IMR-90 (cell line): ENCODE data around the gene RSU1. TPM values are rescaled to one million over a fixed set of nuclear protein-coding genes. Genes with fewer than 3 reads are reported as not detected.

ENCODE experiments used
- ATAC-seq: fragments of 200-7000 bp; cut with Tn5 transposase; 2 replicates; pipeline ENCODE4 v1.9.1; 2020; ENCODE audit warnings: low read depth, mild to moderate bottlenecking, moderate library complexity
- BruUV-seq: library from RNA; stranded (reverse); fragments of 400-500 nt; replicated peaks from 2 replicates; lab custom pipeline; 2021; lab: Mats Ljungman, UMichigan
- CTCF ChIA-PET: fragments of 300-600 bp; formaldehyde crosslinking; extraction: SDS; loops from one replicate; lab custom pipeline; 2021; ENCODE audit warnings: antibody characterized with exemption; lab: Yijun Ruan, JAX
- POLR2A ChIA-PET: fragments of 300-600 bp; sonication (Branson Sonifier 250); formaldehyde crosslinking; loops from one replicate; lab custom pipeline; 2022; ENCODE audit warnings: antibody characterized with exemption; ENCODE audit not compliant: unreplicated experiment; lab: Charles Lee
- DNase-seq: peaks from one replicate; pipeline ENCODE4 v3.0.0; 2013
- H2AFZ ChIP-seq: replicated peaks from 2 replicates; pipeline ENCODE3; 2013; ENCODE audit warnings: low read length, mild to moderate bottlenecking; ENCODE audit not compliant: poor library complexity
- H2AK5ac ChIP-seq: 2 replicates; pipeline ENCODE4 v1.6.1; 2013; ENCODE audit warnings: low read depth, low read length, inconsistent platforms
- H2AK9ac ChIP-seq: replicated peaks from 2 replicates; pipeline ENCODE3; 2013; ENCODE audit warnings: mild to moderate bottlenecking, low read depth, low read length, moderate library complexity; ENCODE audit not compliant: poor library complexity
- H2BK120ac ChIP-seq: 2 replicates; pipeline ENCODE4 v1.6.1; 2013; ENCODE audit warnings: low read depth, low read length, inconsistent platforms
- H2BK15ac ChIP-seq: 3 replicates; pipeline ENCODE4 v1.6.1; 2013; ENCODE audit warnings: low read depth, low read length, inconsistent platforms
- H2BK20ac ChIP-seq: 2 replicates; pipeline ENCODE4 v1.6.1; 2013; ENCODE audit warnings: low read depth, mild to moderate bottlenecking, inconsistent platforms, low read length, moderate library complexity
- H2BK5ac ChIP-seq: 2 replicates; pipeline ENCODE4 v1.6.1; 2013; ENCODE audit warnings: mild to moderate bottlenecking, low read depth, low read length, inconsistent platforms; ENCODE audit not compliant: poor library complexity, severe bottlenecking
- H3K14ac ChIP-seq: replicated peaks from 2 replicates; pipeline ENCODE4 v1.6.1; 2013; ENCODE audit warnings: low read depth, low read length, inconsistent platforms
- H3K18ac ChIP-seq: 2 replicates; pipeline ENCODE4 v1.6.1; 2013; ENCODE audit warnings: low read depth, low read length, control low read depth
- H3K23ac ChIP-seq: 2 replicates; pipeline ENCODE4 v1.6.1; 2013; ENCODE audit warnings: low read depth, low read length, inconsistent platforms
- H3K27ac ChIP-seq: 2 replicates; pipeline ENCODE4 v1.5.1; 2013; ENCODE audit warnings: mild to moderate bottlenecking, control low read depth, low read length; ENCODE audit not compliant: insufficient read depth
- H3K27me3 ChIP-seq: 2 replicates; pipeline ENCODE4 v1.6.1; 2013; ENCODE audit warnings: low read length; ENCODE audit not compliant: control insufficient read depth, insufficient read depth
- H3K36me3 ChIP-seq: 2 replicates; pipeline ENCODE4 v1.6.1; 2013; ENCODE audit warnings: low read length, mixed read lengths; ENCODE audit not compliant: control insufficient read depth, insufficient read depth
- H3K4ac ChIP-seq: 2 replicates; pipeline ENCODE4 v1.6.1; 2013; ENCODE audit warnings: low read depth, low read length, inconsistent platforms
- H3K4me1 ChIP-seq: 2 replicates; pipeline ENCODE4 v1.6.1; 2013; ENCODE audit warnings: low read length, mixed read lengths; ENCODE audit not compliant: control insufficient read depth, insufficient read depth
- H3K4me2 ChIP-seq: 2 replicates; pipeline ENCODE4 v1.6.1; 2013; ENCODE audit warnings: low read depth, mild to moderate bottlenecking, control low read depth, low read length, moderate library complexity
- H3K4me3 ChIP-seq: 2 replicates; pipeline ENCODE4 v1.5.1; 2013; ENCODE audit warnings: low read depth, mild to moderate bottlenecking, control low read depth, low read length, moderate library complexity; ENCODE audit not compliant: insufficient read depth
- H3K56ac ChIP-seq: 2 replicates; pipeline ENCODE4 v1.6.1; 2013; ENCODE audit warnings: low read length, inconsistent platforms; ENCODE audit not compliant: insufficient read depth; ENCODE audit errors: extremely low read depth
- H3K79me1 ChIP-seq, 2 experiments: 2 replicates each; pipeline ENCODE4 v1.6.1; 2013; ENCODE audit warnings: low read length in 2 of 2, inconsistent platforms in 1 of 2, low read depth in 1 of 2
- H3K9ac ChIP-seq: 2 replicates; pipeline ENCODE4 v1.6.1; 2013; ENCODE audit warnings: low read depth, low read length, control low read depth
- H3K9me1 ChIP-seq: 2 replicates; pipeline ENCODE4 v1.6.1; 2013; ENCODE audit warnings: low read length, inconsistent platforms; ENCODE audit not compliant: insufficient read depth
- H3K9me3 ChIP-seq: 2 replicates; pipeline ENCODE4 v1.6.1; 2013; ENCODE audit warnings: low read length; ENCODE audit not compliant: control insufficient read depth, insufficient read depth
- H4K20me1 ChIP-seq: 2 replicates; pipeline ENCODE4 v1.6.1; 2013; ENCODE audit warnings: low read length, inconsistent platforms; ENCODE audit not compliant: insufficient read depth
- H4K5ac ChIP-seq: 2 replicates; pipeline ENCODE4 v1.6.1; 2013; ENCODE audit warnings: mild to moderate bottlenecking, low read depth, low read length, control low read depth
- H4K8ac ChIP-seq, 2 experiments: 2 replicates each; pipeline ENCODE4 v1.6.1; 2013; ENCODE audit warnings: low read depth in 2 of 2, low read length in 2 of 2, control low read depth in 1 of 2, inconsistent platforms in 1 of 2
- H4K91ac ChIP-seq: 2 replicates; pipeline ENCODE4 v1.6.1; 2013; ENCODE audit warnings: low read depth, low read length, inconsistent platforms; ENCODE audit not compliant: insufficient read depth
- FOS ChIP-seq: fragments of 150-350 bp; IDR thresholded peaks from 2 replicates; pipeline ENCODE4 v1.6.1; 2016; ENCODE audit warnings: low read depth, low read length
- MAZ ChIP-seq: IDR thresholded peaks from 2 replicates; pipeline ENCODE4 v1.6.1; 2012; ENCODE audit warnings: low read depth, mild to moderate bottlenecking, low read length, improper control_type of control experiment, moderate library complexity, borderline replicate concordance
- NFE2L2 ChIP-seq: fragments of 150-350 bp; IDR thresholded peaks from 2 replicates; pipeline ENCODE4 v1.6.1; 2016; ENCODE audit warnings: low read depth, mild to moderate bottlenecking, low read length
- POLR2A ChIP-seq: IDR thresholded peaks from 2 replicates; pipeline ENCODE4 v1.6.1; 2012; ENCODE audit warnings: mild to moderate bottlenecking, low read depth, low read length
- RAD21 ChIP-seq: IDR thresholded peaks from 2 replicates; pipeline ENCODE4 v1.6.1; 2012; ENCODE audit warnings: low read length, improper control_type of control experiment
- RCOR1 ChIP-seq: IDR thresholded peaks from 2 replicates; pipeline ENCODE4 v1.6.1; 2012; ENCODE audit warnings: mild to moderate bottlenecking, low read length, improper control_type of control experiment; ENCODE audit not compliant: insufficient replicate concordance
- RFX5 ChIP-seq: IDR thresholded peaks from 2 replicates; pipeline ENCODE4 v1.8.0; 2012; ENCODE audit warnings: low read depth, mild to moderate bottlenecking, low read length, moderate library complexity
- SMC3 ChIP-seq: fragments of 150-350 bp; IDR thresholded peaks from 2 replicates; pipeline ENCODE4 v1.6.1; 2016; ENCODE audit warnings: low read depth, mild to moderate bottlenecking, antibody characterized with exemption, low read length, moderate library complexity
- WGBS, 2 experiments: methylation state at CpG; one replicate each; pipeline versions ENCODE4 v1.1.5 to v1.1.7; 2013; ENCODE audit warnings: missing lambda C conversion rate in 2 of 2; ENCODE audit not compliant: insufficient read length in 1 of 2; ENCODE audit errors: extremely low coverage in 2 of 2; 5-methylcytosine and 5-hydroxymethylcytosine counted together
- dilution Hi-C: fragments of 300-500 bp; cut with HindIII; formaldehyde crosslinking; loops from one replicate; pipeline ENCODE4 v1.14.3; 2018; ENCODE audit warnings: low sequenced_read_pairs; ENCODE audit not compliant: unreplicated experiment
- in situ Hi-C: fragments of 300-500 bp; cut with MboI; formaldehyde crosslinking; loops from 3 replicates; pipeline ENCODE4 v1.14.3; 2019; ENCODE audit warnings: low sequenced_read_pairs, inconsistent platforms, mixed read lengths
- intact Hi-C: fragments of 100-400 bp; cut with micrococcal nuclease; formaldehyde crosslinking; loops from 2 replicates; pipeline ENCODE4 v1.10.0; 2022
- polyA plus RNA-seq, 3 experiments: library from polyadenylated mRNA; depleted of rRNA; stranded (reverse); fragments of >200 nt; gene quantifications; 2 replicates each; pipeline ENCODE4 v1.2.3, GENCODE V29; 2012; ENCODE audit warnings: low replicate concordance in 1 of 3
- total RNA-seq: library from RNA; depleted of rRNA; stranded (reverse); fragments of >200 nt; gene quantifications from 2 replicates; pipeline ENCODE4 v1.2.3, GENCODE V29; 2012
- TF ChIP-seq, protein P1 (sequence below): fragments of 150-350 bp; IDR thresholded peaks from 2 replicates; pipeline ENCODE4 v1.6.1; 2016; ENCODE audit warnings: low read depth, mild to moderate bottlenecking, low read length, moderate library complexity, borderline replicate concordance
- TF ChIP-seq, protein P2 (sequence below): fragments of 150-350 bp; IDR thresholded peaks from 2 replicates; pipeline ENCODE4 v1.6.1; 2017; ENCODE audit warnings: mild to moderate bottlenecking, antibody characterized with exemption, low read length, low read depth
- TF ChIP-seq, protein P3 (sequence below): conservative IDR thresholded peaks from 2 replicates; pipeline ENCODE4 v1.5.1; 2012; ENCODE audit warnings: mild to moderate bottlenecking, low read depth, low read length, improper control_type of control experiment

RSU1 gene
- total and polyA plus RNA-seq, 2 of the 4 experiments (the other 2 are of a cell fraction): 134 to 148 TPM

DNA sequence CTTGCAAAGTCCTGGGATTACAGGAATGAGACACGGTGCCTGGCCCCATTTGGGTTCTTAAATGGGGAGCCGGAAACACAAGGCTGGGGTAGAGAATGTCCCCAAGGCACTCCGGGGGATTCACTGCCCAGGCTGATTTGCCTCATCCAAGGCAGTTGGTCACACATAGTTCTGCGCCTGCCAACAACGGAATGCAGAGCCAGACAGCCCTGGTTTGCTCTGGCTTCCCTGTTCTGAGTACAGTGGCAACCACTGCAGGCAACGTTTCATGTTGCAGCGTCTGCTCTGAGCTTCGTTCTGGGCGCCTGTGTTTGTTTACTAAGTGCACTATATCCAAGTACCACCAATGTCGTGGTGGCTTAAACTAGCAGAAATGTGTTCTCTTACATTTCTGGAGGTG lies 233.8 kb downstream of the RSU1 start:
- Histone ChIP-seq H3K9ac (no peak overlapping the region), H3K18ac (no peak overlapping the region), H3K56ac (no peak overlapping the region), H2AFZ (no peak overlapping the region), H2BK5ac (no peak overlapping the region), H3K27ac (no peak overlapping the region), H3K4me3 (no peak overlapping the region), H2BK120ac (no peak overlapping the region), H3K23ac (no peak overlapping the region), H3K9me3 (no peaks in the 10 kb centered on the region), H3K4me1 (peaks cover 4% of the 10 kb centered on the region; the same call in 1 of the 2 replicates), H2AK9ac (no peak overlapping the region), H3K14ac (no peak overlapping the region), H4K20me1 (no peaks in the 10 kb centered on the region), H3K4ac (no peak overlapping the region), H3K36me3 (no peaks in the 10 kb centered on the region), H2BK15ac (no peak overlapping the region), H2AK5ac (no peak overlapping the region), H3K27me3 (no peaks in the 10 kb centered on the region), H3K4me2 (no peak overlapping the region), H3K9me1 (no peaks in the 10 kb centered on the region), H2BK20ac (no peak overlapping the region), H4K91ac (no peak overlapping the region), H4K8ac (no peak overlapping the region), H3K79me1 (no peaks in the 10 kb centered on the region), H4K5ac (no peak overlapping the region)
- intact Hi-C loops (no loop called here), dilution Hi-C loops (no loop called here), in situ Hi-C loops (no loop called here)
- DNase-seq (no peak), ATAC-seq (no peak)
- ChIA-PET CTCF (no interaction called here), POLR2A (no interaction called here)
- no TSS peak for BruUV-seq
- TF ChIP-seq RCOR1 (no peak), FOS (no peak), POLR2A (no peak), SMC3 (no peak), RAD21 (no peak), RFX5 (no peak), NFE2L2 (no peak), MAZ (no peak)
- TF ChIP-seq, protein P1, sequence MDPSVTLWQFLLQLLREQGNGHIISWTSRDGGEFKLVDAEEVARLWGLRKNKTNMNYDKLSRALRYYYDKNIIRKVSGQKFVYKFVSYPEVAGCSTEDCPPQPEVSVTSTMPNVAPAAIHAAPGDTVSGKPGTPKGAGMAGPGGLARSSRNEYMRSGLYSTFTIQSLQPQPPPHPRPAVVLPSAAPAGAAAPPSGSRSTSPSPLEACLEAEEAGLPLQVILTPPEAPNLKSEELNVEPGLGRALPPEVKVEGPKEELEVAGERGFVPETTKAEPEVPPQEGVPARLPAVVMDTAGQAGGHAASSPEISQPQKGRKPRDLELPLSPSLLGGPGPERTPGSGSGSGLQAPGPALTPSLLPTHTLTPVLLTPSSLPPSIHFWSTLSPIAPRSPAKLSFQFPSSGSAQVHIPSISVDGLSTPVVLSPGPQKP: no peak
- TF ChIP-seq, protein P2, sequence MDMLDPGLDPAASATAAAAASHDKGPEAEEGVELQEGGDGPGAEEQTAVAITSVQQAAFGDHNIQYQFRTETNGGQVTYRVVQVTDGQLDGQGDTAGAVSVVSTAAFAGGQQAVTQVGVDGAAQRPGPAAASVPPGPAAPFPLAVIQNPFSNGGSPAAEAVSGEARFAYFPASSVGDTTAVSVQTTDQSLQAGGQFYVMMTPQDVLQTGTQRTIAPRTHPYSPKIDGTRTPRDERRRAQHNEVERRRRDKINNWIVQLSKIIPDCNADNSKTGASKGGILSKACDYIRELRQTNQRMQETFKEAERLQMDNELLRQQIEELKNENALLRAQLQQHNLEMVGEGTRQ: no peak
- TF ChIP-seq, protein P3, sequence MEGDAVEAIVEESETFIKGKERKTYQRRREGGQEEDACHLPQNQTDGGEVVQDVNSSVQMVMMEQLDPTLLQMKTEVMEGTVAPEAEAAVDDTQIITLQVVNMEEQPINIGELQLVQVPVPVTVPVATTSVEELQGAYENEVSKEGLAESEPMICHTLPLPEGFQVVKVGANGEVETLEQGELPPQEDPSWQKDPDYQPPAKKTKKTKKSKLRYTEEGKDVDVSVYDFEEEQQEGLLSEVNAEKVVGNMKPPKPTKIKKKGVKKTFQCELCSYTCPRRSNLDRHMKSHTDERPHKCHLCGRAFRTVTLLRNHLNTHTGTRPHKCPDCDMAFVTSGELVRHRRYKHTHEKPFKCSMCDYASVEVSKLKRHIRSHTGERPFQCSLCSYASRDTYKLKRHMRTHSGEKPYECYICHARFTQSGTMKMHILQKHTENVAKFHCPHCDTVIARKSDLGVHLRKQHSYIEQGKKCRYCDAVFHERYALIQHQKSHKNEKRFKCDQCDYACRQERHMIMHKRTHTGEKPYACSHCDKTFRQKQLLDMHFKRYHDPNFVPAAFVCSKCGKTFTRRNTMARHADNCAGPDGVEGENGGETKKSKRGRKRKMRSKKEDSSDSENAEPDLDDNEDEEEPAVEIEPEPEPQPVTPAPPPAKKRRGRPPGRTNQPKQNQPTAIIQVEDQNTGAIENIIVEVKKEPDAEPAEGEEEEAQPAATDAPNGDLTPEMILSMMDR: no peak
- WGBS, 2 experiments: 90% methylated on average over 5 of the region's 10 CpGs; no CpG with 5 or more reads in 1 of the 2 experiments
